Stimulated activated CD8-positive, alpha-beta memory T cell treated with anti-CD3 and anti-CD28 coated beads, Interleukin-12 subunit alpha, Interleukin-12 subunit beta, amount 100 ng/mL, for 24 hours (primary cell): ENCODE measurements around the gene HOMER2.
"Not testable (repeated sequence)": the region's sequence is repeated elsewhere in the genome, so short reads cannot be mapped to it uniquely, and the experiment has no call there.

Source experiments
- DNase-seq: peaks from one replicate; pipeline ENCODE4 v3.0.0-alpha.2; 2020; ENCODE audit errors: extremely low read depth

HOMER2 gene

GRCh38 chr15:82952158-82953081, at the start of gene HOMER2:
Gene HOMER2 (minus strand): TSS chr15:82952720. CDS start chr15:82952535, 185 bp downstream.
- no peak for DNase-seq

GRCh38 chr15:83000672-83001031, 48.1 kb upstream of the HOMER2 start:
- not testable (repeated sequence) for DNase-seq

- no peak for DNase-seq
Measured at GRCh38 chr15:82999905-83000671, 47.6 kb upstream of the HOMER2 start.

DNA sequence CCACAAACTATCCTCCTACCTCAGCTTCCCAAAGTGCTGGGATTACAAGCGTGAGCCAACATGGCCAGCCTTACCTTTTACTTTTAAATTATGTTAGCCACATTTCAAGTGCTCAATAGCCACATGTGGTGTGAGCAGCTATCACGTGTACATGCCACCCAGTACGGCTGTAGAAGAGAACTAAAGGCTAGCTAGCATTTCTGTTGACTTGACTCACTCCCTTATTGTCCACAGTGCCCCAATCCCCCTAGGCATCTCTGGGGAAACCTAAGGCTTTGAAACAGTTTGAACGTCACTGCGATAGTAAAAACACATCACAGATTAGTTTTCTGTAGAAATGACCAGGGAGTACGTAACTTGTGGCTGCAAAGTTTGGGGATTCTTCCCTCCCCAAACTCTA, 46.9 kb upstream of the HOMER2 start:
- no peak for DNase-seq

DNA sequence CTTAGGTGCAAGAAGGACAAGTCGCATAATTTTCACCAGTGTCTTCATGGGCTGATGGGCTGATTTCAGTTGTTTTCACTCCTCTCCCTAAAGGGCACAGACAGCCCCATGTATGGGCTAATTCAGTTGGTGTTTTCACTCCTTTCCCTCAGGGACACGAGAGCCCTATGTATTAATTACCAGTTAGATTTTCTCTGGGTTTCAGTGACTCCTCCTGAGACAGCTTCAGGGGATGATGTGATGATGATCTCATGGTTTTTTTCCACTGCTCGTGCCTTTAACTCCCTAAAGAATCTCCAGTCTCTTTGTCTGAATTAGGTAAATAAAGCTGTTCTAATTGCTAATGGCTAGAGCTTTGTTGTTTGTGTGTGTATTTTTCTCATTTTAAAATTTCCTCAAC, 43.4 kb upstream of the HOMER2 start:
- no peak for DNase-seq

DNA sequence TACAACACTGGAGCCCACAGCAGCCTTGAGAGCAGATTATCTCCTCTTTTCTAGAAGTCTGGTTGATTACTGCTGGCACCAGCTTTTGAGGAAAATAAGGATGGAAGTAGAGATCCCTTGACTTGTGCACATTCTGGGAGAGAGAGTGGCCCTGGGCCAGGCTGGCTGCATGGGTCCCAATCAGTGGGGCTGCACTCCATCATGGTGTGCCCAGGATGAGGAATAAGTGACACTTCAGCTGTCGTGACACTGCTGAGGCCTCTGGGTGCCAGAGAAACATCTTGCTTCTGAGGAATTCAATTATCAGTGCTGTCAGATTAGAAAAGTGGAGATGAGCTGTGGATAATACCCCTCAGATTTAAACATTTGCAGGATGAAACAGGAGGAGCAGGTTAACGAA, 42.6 kb upstream of the HOMER2 start:
- no peak for DNase-seq

- no peak for DNase-seq
Measured at GRCh38 chr15:82993144-82993543, 40.6 kb upstream of the HOMER2 start.

- DNase-seq, result no peak
Measured at GRCh38 chr15:82992436-82992998, 40.0 kb upstream of the HOMER2 start.

- no peak for DNase-seq
Measured at GRCh38 chr15:82986442-82986780, 33.9 kb upstream of the HOMER2 start.

GRCh38 chr15:82985688-82986441, 33.3 kb upstream of the HOMER2 start, which contains the start of gene RAMAC:
Gene RAMAC (plus strand): TSS chr15:82986210. CDS start chr15:82989019, 2,809 bp downstream.
- peak; percentile 79 for DNase-seq

GRCh38 chr15:82980981-82981380, 28.5 kb upstream of the HOMER2 start:
- DNase-seq, result no peak

DNA sequence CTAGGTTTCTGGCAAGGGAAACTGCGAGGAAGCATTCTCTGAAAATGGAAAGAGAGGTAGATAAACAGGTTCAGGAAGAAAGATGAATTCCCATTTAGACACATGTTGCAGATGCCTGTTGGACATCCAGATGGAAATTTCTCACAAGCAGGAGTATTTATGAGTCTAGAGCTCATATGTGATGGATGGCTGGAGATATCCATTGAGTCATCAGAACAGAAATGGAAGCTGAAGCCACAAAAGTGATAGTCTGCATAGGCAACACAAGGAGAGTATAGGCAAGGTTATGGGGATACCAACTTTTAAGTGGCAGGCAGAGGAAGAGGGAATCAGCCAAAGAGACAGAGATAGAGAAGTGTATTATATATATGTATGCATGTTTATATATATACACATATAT, 27.2 kb upstream of the HOMER2 start:
- no peak for DNase-seq

DNA sequence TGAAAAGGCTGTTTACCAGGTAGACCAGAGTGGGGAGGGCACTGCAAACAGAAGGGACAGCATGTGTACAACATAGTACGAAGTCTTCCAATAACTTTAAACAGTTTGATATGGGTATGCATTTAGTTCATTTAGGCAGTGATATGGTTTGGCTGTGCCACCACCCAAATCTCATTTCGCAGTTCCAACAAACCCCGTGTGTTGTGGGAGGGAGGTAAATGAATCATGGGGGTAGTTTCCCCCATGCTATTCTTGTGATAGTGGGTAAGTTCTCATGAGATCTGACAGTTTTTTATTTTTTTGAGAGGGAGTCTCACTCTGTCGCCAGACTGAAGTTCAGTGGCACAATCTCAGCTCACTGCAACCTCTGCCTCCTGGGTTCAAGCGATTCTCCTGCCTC, 25.9 kb upstream of the HOMER2 start:
- no peak for DNase-seq

DNA sequence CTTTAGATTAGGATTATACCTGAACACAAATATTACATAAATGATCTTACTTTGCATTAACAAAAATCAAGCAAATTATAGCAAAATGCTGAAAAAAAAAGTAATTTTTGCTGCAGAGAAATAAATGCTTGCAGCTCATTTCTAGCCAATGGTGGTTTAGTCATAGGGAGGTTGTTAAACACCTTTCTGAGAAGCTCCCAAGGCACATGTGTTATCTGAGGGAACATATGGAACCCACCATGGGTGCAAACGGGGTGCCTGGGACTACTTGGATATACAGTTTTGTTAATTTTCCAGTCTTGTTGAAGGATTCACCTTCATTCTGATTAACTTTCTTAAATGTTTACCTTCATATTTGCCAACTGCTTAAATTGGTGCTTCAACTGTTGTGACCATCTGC, 24.6 kb upstream of the HOMER2 start:
- no peak for DNase-seq

DNA sequence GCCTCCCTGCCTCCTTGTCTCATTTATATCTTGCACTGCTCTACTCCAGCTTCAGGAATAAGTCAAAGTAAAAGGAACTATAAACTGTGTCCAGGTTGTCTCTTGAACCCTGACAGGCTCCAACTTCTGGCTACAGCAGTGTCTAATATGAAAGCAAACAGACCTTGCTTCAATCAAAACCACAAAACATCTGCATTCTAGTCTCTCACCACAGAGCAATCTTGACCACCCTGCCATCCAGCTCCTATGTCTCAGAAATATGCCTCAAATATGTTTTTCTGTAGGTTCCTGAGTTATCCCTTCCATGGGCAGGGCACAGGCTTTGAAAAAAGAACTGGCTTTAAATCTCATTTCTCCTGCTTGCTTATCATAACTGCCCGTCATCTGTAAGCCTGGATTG, 20.5 kb upstream of the HOMER2 start:
- DNase-seq, result no peak

DNA sequence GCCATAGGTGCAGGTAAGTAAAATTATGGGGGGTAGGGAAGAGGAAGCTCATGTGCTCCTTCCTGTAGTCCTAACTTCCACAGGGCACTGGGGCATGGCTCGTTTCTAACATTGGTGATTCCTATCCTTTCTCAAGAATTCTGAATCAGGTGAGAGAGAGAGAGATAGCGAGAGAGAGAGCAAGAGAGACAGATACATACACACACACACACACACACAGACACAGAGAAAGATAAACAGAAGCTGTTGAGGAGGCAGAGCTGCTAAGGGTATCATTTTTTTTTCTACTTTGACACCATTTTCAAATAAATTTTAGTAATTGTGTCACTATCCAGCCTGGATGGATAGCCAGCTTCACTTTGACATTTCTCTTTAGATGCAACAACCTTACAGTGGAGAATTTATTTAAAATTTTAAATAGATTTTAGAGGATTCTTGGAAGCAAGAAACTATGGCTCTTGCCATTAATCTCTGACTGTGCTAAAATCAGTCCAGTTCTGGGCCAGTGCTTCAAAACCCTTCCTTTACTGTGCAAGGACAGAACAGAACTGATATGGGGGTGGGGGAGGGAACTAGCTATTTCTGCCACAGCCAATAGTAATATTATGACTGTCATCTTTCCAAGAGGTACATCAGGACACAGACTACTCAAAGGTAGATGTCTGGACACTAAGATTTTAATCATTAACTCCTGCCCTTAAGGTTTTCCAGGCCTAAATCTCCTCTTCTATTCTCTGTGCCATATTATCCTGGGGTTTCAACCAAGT, 18.9 kb upstream of the HOMER2 start:
- DNase-seq, result no peak

GRCh38 chr15:82970696-82971095, 18.2 kb upstream of the HOMER2 start:
- no peak for DNase-seq

- DNase-seq, result no peak
Measured at GRCh38 chr15:82970078-82970686, 17.7 kb upstream of the HOMER2 start.

GRCh38 chr15:82969353-82969752, 16.8 kb upstream of the HOMER2 start:
- no peak for DNase-seq

DNA sequence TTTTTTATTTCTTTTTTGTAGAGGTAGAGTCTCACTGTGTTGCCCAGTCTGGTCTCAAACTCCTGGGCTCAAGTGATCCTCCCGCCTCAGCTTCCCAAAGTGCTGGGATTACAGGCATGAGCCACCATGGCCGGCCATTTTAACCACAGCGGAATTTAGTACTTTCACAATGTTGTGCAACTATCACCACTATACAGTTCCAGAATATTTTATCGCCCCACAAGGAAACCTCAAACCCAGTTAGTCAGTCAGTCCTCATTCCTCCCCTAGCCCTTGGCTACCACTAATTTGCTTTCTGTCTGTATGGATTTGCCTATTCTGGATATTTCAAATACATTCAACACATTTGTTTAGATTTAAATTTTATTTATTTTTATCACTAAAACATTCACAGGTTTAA, 15.5 kb upstream of the HOMER2 start:
- DNase-seq, result no peak

- no peak for DNase-seq
Measured at GRCh38 chr15:82966671-82967071, 14.2 kb upstream of the HOMER2 start.
